Head of caudate nucleus (tissue), 42 donors: ENCODE data around the gene IRF5.

Experiments used
- DNase-seq, 42 donors: peaks; one replicate each; pipeline versions ENCODE4 v3.0.0 to v3.0.0-alpha.2; 2020 to 2021; ENCODE audit warnings: mixed read lengths in 7 of 42
- intact Hi-C: fragments of 100-400 bp; cut with DNase I; formaldehyde crosslinking; loops from one replicate; pipeline ENCODE4 v1.15.0; 2022

Gene IRF5

GRCh38 chr7:128937647-128938543 is at the start of gene IRF5:
IRF5 (plus strand) TSS chr7:128937927; CDS start chr7:128942082, 4,155 bp downstream.
- intact Hi-C loops = no loop called here
- peak in 14 of 42 donors; percentile 0 to 59 (median 38) for DNase-seq

GRCh38 chr7:128888039-128888755 is 49.5 kb upstream of the IRF5 start:
- intact Hi-C loops = no loop called here
- DNase-seq = no peak

GRCh38 chr7:128888756-128889095 is 49.0 kb upstream of the IRF5 start:
- intact Hi-C loops = no loop called here
- DNase-seq = no peak

GRCh38 chr7:128889121-128889520 is 48.6 kb upstream of the IRF5 start:
- intact Hi-C loops = no loop called here
- DNase-seq = no peak

GRCh38 chr7:128890306-128891109 is 47.2 kb upstream of the IRF5 start:
- no peak for DNase-seq
- intact Hi-C loops = no loop called here

GRCh38 chr7:128891110-128891941 is 46.4 kb upstream of the IRF5 start:
- DNase-seq = no peak
- intact Hi-C loops = no loop called here

- DNase-seq = no peak
- intact Hi-C loops = no loop called here
Observed at GRCh38 chr7:128891942-128892269, 45.8 kb upstream of the IRF5 start.

GRCh38 chr7:128892521-128893250 is 45.0 kb upstream of the IRF5 start:
- intact Hi-C loops = no loop called here
- no peak for DNase-seq

- intact Hi-C loops = no loop called here
- no peak for DNase-seq
Observed at GRCh38 chr7:128893251-128894100, 44.3 kb upstream of the IRF5 start.

GRCh38 chr7:128894101-128894440 is 43.7 kb upstream of the IRF5 start:
- no peak for DNase-seq
- intact Hi-C loops = no loop called here

GRCh38 chr7:128895320-128895719 is 42.4 kb upstream of the IRF5 start:
- intact Hi-C loops = no loop called here
- DNase-seq = no peak

- intact Hi-C loops = no loop called here
- no peak for DNase-seq
Observed at GRCh38 chr7:128899392-128899791, 38.3 kb upstream of the IRF5 start.

- intact Hi-C loops = loop anchor here (10.0 kb wide), 1 partner anchor 195 kb away; no protein-coding TSS in a partner anchor
- DNase-seq = no peak
Observed at GRCh38 chr7:128900237-128900636, 37.5 kb upstream of the IRF5 start.

GRCh38 chr7:128902761-128903585 is 34.8 kb upstream of the IRF5 start:
- intact Hi-C loops = loop anchor here (10.0 kb wide), 1 partner anchor 192 kb away; no protein-coding TSS in a partner anchor

GRCh38 chr7:128903621-128904361 is 33.9 kb upstream of the IRF5 start:
- no peak for DNase-seq
- intact Hi-C loops = loop anchor here (10.0 kb wide), 1 partner anchor 191 kb away; no protein-coding TSS in a partner anchor

More at GRCh38 chr7:128902761-128903585, 34.8 kb upstream of the IRF5 start:
- DNase-seq = no peak
